Activated naive CD4-positive, alpha-beta T cell treated with anti-CD3 and anti-CD28 coated beads, Interleukin-2, amount 50 U/mL, for 16 hours (primary cell): ENCODE results near the gene PLCL2.

ENCODE experiments used
- DNase-seq: peaks from one replicate; pipeline ENCODE4 v3.0.0-alpha.2; 2020

The PLCL2 gene

GRCh38 chr3:17132286-17133115 is 247.7 kb downstream of the PLCL2 start:
- no peak for DNase-seq

- DNase-seq, result no peak
Measured at GRCh38 chr3:17133632-17134545, 249.1 kb downstream of the PLCL2 start.

- DNase-seq, result no peak
Measured at GRCh38 chr3:17135696-17136095, 250.9 kb downstream of the PLCL2 start.

DNA sequence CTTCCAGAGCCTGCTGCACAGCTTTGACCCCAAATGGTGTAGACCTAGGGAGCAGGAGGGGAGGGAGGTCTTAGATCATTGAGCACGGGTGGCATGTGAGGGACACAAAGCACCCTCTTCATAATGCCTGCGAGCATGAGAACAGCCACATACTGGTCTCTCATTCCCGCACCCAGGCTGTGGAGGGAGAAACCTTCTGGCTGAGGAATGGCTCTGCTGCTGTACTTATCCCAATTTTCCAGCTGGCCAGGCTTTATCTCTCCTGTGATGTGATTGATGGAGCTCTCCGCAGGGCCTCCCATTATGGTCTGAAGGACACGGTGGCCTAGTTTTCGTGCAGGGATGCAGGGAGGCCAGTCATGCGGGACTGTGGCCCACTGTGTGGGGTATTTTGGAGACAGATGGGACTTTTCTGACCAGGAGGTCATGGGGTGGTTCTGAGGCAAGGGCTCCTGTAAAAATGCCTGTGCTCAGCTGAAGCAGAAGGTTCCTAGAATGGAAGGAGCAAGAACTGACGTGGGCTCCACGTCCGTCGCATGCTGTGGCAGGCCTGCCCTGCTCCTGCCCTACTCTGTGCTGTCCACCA is 251.5 kb downstream of the PLCL2 start:
- no peak for DNase-seq

- DNase-seq, result no peak
Measured at GRCh38 chr3:17137321-17137826, 252.6 kb downstream of the PLCL2 start.

DNA sequence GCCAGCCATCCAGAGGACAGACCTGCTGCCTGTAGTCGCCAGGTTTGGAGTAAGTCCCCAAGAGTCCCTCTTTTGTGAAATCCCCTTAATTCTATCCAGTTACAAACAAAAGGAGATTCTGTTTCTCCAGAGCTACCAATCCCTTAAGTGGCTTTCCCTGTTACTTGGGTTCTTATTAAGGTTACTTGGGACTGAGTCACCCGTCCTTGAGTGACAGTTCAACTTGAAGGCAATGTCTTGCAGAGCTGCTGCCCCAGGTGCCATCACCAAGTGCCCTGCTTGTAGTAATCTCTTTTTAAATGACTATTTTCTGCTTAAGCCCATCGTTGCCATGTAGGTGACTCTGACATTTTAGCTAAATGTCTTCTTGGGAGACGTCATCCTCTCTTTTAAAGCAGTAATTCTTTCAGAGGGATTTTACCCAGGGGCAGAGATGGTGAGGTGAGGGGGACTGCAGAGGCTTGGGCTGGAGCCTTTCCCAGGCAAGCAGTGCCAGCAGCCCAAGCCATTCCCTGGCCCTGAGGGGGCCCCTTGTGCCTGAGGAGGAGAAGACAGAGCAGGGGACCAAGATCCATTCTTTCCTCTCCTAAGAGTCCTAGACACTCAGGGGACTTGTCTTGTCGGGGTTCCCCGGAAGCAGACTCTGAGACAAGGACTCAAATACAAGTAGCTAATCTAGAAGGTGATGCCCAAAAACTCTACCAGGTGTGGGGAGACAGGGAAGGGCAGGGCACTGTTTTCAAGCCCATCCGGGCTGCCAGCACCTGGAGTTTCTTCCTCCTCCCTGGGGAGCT is 253.7 kb downstream of the PLCL2 start:
- no peak for DNase-seq
